GM12865 (cell line): ENCODE results near the gene ZNF93.
"Not testable (repeated sequence)": the region's sequence is repeated elsewhere in the genome, so short reads cannot be mapped to it uniquely, and the experiment has no call there.

Source experiments
- DNase-seq: peaks from one replicate; pipeline ENCODE4 v3.0.0; 2010; ENCODE audit warnings: low read depth
- H3K4me3 ChIP-seq: 2 replicates; pipeline ENCODE4 v1.5.1; 2011; ENCODE audit warnings: mild to moderate bottlenecking, low read depth, low read length, control low read depth
- TF ChIP-seq, protein P1 (sequence below): IDR thresholded peaks from 2 replicates; pipeline ENCODE4 v1.5.1; 2011; ENCODE audit warnings: low read length, control low read depth, low read depth, inconsistent platforms; ENCODE audit not compliant: insufficient read depth; ENCODE audit errors: missing control alignments

ZNF93 gene

DNA sequence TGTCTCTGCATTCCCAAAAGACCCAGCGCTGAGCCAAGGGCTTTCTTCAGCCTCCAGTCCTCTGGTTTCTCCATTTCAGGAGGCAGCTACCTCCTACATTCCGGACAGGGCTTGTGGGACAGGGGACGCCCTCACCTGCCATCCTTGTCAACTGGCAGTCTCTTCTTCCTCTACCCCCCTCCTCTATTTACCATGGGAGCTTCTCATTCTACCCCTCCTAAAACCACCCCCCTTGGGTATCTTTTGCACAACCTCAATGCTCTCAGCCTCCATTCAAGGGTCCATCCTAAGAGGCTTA, 43.8 kb downstream of the ZNF93 start:
- DNase-seq: no peak
- TF ChIP-seq, protein P1, sequence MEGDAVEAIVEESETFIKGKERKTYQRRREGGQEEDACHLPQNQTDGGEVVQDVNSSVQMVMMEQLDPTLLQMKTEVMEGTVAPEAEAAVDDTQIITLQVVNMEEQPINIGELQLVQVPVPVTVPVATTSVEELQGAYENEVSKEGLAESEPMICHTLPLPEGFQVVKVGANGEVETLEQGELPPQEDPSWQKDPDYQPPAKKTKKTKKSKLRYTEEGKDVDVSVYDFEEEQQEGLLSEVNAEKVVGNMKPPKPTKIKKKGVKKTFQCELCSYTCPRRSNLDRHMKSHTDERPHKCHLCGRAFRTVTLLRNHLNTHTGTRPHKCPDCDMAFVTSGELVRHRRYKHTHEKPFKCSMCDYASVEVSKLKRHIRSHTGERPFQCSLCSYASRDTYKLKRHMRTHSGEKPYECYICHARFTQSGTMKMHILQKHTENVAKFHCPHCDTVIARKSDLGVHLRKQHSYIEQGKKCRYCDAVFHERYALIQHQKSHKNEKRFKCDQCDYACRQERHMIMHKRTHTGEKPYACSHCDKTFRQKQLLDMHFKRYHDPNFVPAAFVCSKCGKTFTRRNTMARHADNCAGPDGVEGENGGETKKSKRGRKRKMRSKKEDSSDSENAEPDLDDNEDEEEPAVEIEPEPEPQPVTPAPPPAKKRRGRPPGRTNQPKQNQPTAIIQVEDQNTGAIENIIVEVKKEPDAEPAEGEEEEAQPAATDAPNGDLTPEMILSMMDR: no peak
- H3K4me3 ChIP-seq: no peak overlapping the region

DNA sequence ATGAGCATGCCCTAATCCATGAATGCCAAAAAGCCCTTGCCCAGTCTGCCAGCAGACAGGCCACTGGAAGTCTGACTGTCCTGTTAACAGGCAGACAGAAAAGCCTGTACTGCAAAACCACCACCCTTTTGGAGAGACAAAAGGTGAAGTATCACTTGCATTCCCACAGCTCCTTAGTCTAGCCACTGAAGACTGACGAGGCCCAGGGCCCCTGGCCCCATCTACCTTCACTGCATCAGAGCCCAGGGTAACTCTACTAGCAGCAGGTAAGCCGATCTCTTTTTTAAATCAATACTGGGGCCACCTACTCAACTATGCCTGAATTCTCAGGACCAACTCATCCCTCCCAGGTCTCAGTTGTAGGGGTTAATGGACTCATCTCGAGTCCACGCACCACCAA, 45.5 kb downstream of the ZNF93 start:
- TF ChIP-seq, protein P1: no peak
- DNase-seq: no peak
- no peak overlapping the region for H3K4me3 ChIP-seq

DNA sequence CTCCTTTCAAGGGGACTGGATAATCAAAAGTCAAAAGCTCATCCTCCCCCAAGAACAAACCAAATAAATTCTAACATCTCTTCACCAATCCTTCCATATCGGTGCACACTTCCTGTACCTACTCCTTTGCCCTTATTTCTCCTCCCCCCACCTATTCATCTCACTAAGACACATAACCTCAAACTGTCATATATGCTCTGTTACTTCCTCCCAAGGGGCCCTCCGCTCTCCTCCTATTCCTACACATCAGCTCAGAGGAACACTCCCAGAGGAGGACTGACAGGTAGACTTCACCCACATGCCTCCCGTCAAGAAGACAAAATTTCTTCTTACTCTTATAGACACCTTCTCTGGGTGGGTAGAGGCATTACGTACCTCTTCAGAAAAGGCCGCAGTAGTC, 48.1 kb downstream of the ZNF93 start:
- no peak for DNase-seq
- TF ChIP-seq, protein P1: no peak
- no peak overlapping the region for H3K4me3 ChIP-seq

DNA sequence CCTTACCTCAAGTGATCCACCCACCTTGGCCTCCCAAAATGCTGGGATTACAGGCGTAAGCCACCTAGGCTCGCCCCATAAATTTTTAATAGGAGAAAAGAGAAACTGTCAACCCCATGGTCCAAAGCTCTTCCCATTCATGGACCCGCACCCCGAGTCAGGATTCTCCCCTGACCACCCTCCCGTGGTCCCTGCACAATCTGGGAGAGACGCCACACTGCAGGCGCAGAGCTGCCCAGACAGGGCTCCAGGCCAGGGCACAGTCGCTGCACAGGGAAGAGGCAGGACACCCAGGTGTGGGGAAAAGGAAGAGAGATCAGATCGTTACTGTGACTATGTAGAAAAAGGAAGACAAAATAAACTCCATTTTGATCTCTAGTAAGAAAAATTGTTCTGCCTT, 54.5 kb downstream of the ZNF93 start:
- no peak overlapping the region for H3K4me3 ChIP-seq
- DNase-seq: no peak
- TF ChIP-seq, protein P1: no peak

DNA sequence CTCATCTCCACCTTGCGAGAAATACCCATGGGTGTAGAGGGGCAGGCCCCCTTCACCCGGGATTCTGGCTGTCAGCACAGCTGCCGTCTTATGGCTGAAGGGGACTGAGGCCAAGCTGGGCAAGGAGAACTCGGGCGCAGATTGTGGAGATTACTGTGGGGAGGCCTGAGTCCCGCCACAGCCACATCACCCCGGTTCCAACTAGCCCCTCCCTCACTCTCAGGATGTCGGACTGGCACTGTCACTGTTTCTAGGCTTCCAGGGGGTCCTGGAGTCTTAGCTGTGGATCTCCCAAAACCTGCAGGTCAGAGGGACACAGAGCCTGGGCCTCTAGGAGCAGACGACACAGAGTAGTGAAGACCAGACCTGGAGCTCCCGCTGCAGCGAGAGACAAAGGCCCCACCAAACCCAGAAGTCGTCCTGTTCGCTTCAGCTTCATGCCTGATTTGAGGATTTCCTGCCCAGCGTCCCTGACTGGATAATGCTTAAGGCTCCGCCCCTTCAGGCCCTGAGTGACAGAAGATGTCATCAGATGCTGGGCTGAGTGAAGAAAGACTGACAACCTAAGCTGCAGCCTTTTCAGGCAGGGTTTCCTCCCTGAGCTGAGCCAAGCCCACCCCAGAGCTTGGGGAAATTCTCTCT, 55.8 kb downstream of the ZNF93 start:
- no peak for DNase-seq
- TF ChIP-seq, protein P1: no peak
- H3K4me3 ChIP-seq: no peak overlapping the region

DNA sequence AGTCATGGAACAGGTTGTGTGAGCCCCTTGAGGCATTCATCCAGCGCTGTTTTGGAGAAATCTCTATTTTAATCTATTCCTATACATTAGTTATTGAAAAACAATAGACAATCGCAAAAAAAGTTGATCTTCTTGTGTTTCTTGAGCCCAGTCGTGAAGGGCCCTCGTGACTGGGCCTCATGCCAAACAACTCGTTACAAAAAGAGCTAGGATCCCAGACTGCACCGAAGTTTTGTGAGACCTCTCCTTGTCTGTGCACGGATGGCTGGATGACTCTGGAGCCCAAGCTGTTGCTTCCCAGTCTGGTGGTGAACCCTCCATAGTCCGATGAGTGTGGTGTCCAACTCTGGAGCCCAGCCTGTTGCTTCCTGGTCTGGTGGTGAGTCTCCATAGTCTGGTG, 57.0 kb downstream of the ZNF93 start:
- not testable (repeated sequence) for H3K4me3 ChIP-seq, DNase-seq

DNA sequence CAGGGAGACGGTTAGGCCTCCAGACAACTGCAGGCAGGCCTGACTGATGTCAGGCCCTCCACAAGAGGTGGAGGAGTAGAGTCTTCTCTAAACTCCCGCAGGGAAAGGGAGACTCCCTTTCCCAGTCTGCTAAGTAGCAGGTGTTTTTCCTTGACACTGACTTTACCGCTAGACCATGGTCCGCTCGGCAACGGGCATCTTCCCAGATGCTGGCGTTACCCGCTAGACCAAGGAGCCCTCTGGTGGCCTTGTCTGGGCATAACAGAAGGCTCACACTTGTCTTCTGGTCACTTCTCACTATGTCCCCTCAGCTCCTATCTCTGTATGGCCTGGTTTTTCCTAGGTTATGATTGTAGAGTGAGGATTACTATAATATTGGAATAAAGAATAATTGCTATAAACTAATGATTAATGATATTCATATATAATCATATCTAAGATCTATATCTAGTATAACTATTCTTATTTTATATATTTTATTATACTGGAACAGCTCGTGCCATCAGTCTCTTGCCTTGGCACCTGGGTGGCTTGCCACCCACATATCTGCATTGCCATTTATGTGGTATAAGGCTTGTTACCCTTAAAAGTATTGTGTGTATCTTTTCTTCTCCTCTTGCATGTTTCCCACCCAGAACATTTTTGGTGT, 58.5 kb downstream of the ZNF93 start:
- H3K4me3 ChIP-seq: not testable (repeated sequence)
- TF ChIP-seq, protein P1: peak; percentile 48
- peak; percentile 61 for DNase-seq
